ENCODE measurements around the gene PRMT5. TPM values are rescaled to one million over a fixed set of nuclear protein-coding genes. Genes with fewer than 3 reads are reported as not detected.
"Not testable (repeated sequence)": the region's sequence is repeated elsewhere in the genome, so short reads cannot be mapped to it uniquely, and the experiment has no call there.

The PRMT5 gene
- 92.8 and 171 TPM in 2 replicates for total RNA-seq (2014; rRNA removed; shearing (Covaris generic); ENCODE audit: low replicate concordance)

- peak; percentile 98 for DNase-seq (ENCODE audit: low read depth)
- in situ Hi-C loops (cut with HindIII; ENCODE audit: low pct_unique_long_range_greater_than_20kb, low sequenced_read_pairs) = no loop called here
Measured at GRCh38 chr14:22929104-22929960, at the start of gene PRMT5. Gene PRMT5 (minus strand): TSS chr14:22929376. CDS start chr14:22929361, 15 bp downstream.

- in situ Hi-C loops (cut with HindIII; ENCODE audit: low pct_unique_long_range_greater_than_20kb, low sequenced_read_pairs) = no loop called here
- DNase-seq (ENCODE audit: low read depth) = no peak
Measured at GRCh38 chr14:22978487-22978837, 49.3 kb upstream of the PRMT5 start.

- in situ Hi-C loops (cut with HindIII; ENCODE audit: low pct_unique_long_range_greater_than_20kb, low sequenced_read_pairs) = no loop called here
- DNase-seq (ENCODE audit: low read depth) = peak; percentile 82
Measured at GRCh38 chr14:22977684-22978486, 48.7 kb upstream of the PRMT5 start.

GRCh38 chr14:22977434-22977683 lies 48.2 kb upstream of the PRMT5 start:
- DNase-seq (ENCODE audit: low read depth) = no peak
- in situ Hi-C loops (cut with HindIII; ENCODE audit: low pct_unique_long_range_greater_than_20kb, low sequenced_read_pairs) = no loop called here

- in situ Hi-C loops (cut with HindIII; ENCODE audit: low pct_unique_long_range_greater_than_20kb, low sequenced_read_pairs) = no loop called here
- peak; percentile 89 for DNase-seq (ENCODE audit: low read depth)
Measured at GRCh38 chr14:22976620-22977433, 47.7 kb upstream of the PRMT5 start.

GRCh38 chr14:22974530-22975313 lies 45.5 kb upstream of the PRMT5 start:
- peak; percentile 54 for DNase-seq (ENCODE audit: low read depth)

GRCh38 chr14:22973217-22974032 lies 44.2 kb upstream of the PRMT5 start:
- peak; percentile 49 for DNase-seq (ENCODE audit: low read depth)
- in situ Hi-C loops (cut with HindIII; ENCODE audit: low pct_unique_long_range_greater_than_20kb, low sequenced_read_pairs) = no loop called here

More at GRCh38 chr14:22974530-22975313, 45.5 kb upstream of the PRMT5 start:
- in situ Hi-C loops (cut with HindIII; ENCODE audit: low pct_unique_long_range_greater_than_20kb, low sequenced_read_pairs) = no loop called here

GRCh38 chr14:22972313-22972930 lies 43.2 kb upstream of the PRMT5 start:
- DNase-seq (ENCODE audit: low read depth) = no peak
- in situ Hi-C loops (cut with HindIII; ENCODE audit: low pct_unique_long_range_greater_than_20kb, low sequenced_read_pairs) = no loop called here

GRCh38 chr14:22971152-22971551 lies 42.0 kb upstream of the PRMT5 start:
- in situ Hi-C loops (cut with HindIII; ENCODE audit: low pct_unique_long_range_greater_than_20kb, low sequenced_read_pairs) = no loop called here
- no peak for DNase-seq (ENCODE audit: low read depth)

GRCh38 chr14:22966783-22967269 lies 37.6 kb upstream of the PRMT5 start:
- no peak for DNase-seq (ENCODE audit: low read depth)
- in situ Hi-C loops (cut with HindIII; ENCODE audit: low pct_unique_long_range_greater_than_20kb, low sequenced_read_pairs) = no loop called here

GRCh38 chr14:22965916-22966782 lies 37.0 kb upstream of the PRMT5 start:
- in situ Hi-C loops (cut with HindIII; ENCODE audit: low pct_unique_long_range_greater_than_20kb, low sequenced_read_pairs); DNase-seq (ENCODE audit: low read depth): not testable (repeated sequence)

GRCh38 chr14:22962061-22962676 lies 33.0 kb upstream of the PRMT5 start:
- no peak for DNase-seq (ENCODE audit: low read depth)
- in situ Hi-C loops (cut with HindIII; ENCODE audit: low pct_unique_long_range_greater_than_20kb, low sequenced_read_pairs) = no loop called here

GRCh38 chr14:22955702-22956569 lies 26.8 kb upstream of the PRMT5 start:
- DNase-seq (ENCODE audit: low read depth) = no peak
- in situ Hi-C loops (cut with HindIII; ENCODE audit: low pct_unique_long_range_greater_than_20kb, low sequenced_read_pairs) = no loop called here

- DNase-seq (ENCODE audit: low read depth) = no peak
- in situ Hi-C loops (cut with HindIII; ENCODE audit: low pct_unique_long_range_greater_than_20kb, low sequenced_read_pairs) = no loop called here
Measured at GRCh38 chr14:22952418-22952817, 23.2 kb upstream of the PRMT5 start.

- DNase-seq (ENCODE audit: low read depth); in situ Hi-C loops (cut with HindIII; ENCODE audit: low pct_unique_long_range_greater_than_20kb, low sequenced_read_pairs): not testable (repeated sequence)
Measured at GRCh38 chr14:22951795-22952194, 22.6 kb upstream of the PRMT5 start.

All from Caki2 (cell line).